Hematopoietic multipotent progenitor cell treated with erythropoietin and hydrocortisone succinate and interleukin-3 and kit ligand, for 15 days (in vitro differentiated cells): ENCODE results near the gene TPSAB1.

Experiments used
- DNase-seq: peaks from one replicate; pipeline ENCODE4 v3.0.0-alpha.2; 2015; ENCODE audit warnings: low spot score

Gene TPSAB1

GRCh38 chr16:1210461-1210860 is 30.0 kb upstream of the TPSAB1 start:
- DNase-seq, result no peak

GRCh38 chr16:1211451-1212268 is 28.8 kb upstream of the TPSAB1 start:
- DNase-seq, result no peak

- DNase-seq, result no peak
These were observed 27.8 kb upstream of the TPSAB1 start for GRCh38 chr16:1212616-1213194.

GRCh38 chr16:1213231-1213630 is 27.3 kb upstream of the TPSAB1 start:
- no peak for DNase-seq

- DNase-seq, result no peak
These were observed 26.6 kb upstream of the TPSAB1 start for GRCh38 chr16:1213796-1214372.

GRCh38 chr16:1214719-1215118 is 25.8 kb upstream of the TPSAB1 start:
- DNase-seq, result no peak

- DNase-seq, result no peak
These were observed 24.8 kb upstream of the TPSAB1 start for GRCh38 chr16:1215574-1216295.

GRCh38 chr16:1216296-1216619 is 24.2 kb upstream of the TPSAB1 start:
- DNase-seq, result no peak

GRCh38 chr16:1216681-1217400 is 23.7 kb upstream of the TPSAB1 start:
- no peak for DNase-seq

- DNase-seq, result no peak
These were observed 23.0 kb upstream of the TPSAB1 start for GRCh38 chr16:1217526-1217925.

- DNase-seq, result no peak
These were observed 22.2 kb upstream of the TPSAB1 start for GRCh38 chr16:1218061-1218929.

GRCh38 chr16:1218930-1219611 is 21.4 kb upstream of the TPSAB1 start:
- DNase-seq, result no peak

GRCh38 chr16:1220098-1220728 is 20.3 kb upstream of the TPSAB1 start:
- no peak for DNase-seq

GRCh38 chr16:1220841-1221627 is 19.5 kb upstream of the TPSAB1 start:
- DNase-seq, result no peak

GRCh38 chr16:1221628-1222552 is 18.6 kb upstream of the TPSAB1 start:
- DNase-seq, result peak; percentile 16

- DNase-seq, result no peak
These were observed 17.8 kb upstream of the TPSAB1 start for GRCh38 chr16:1222553-1223354.
